ENCODE measurements around the gene NDRG4.

The NDRG4 gene

GRCh38 chr16:58503166-58503862 lies 3.4 kb downstream of the NDRG4 start:
- Mint-ChIP-seq H3K36me3 (ENCODE audit: low read depth) (no peaks in the 10 kb centered on the region), H3K4me1 (peaks cover 13% of the 10 kb centered on the region), H3K9me3 (no peaks in the 10 kb centered on the region), H3K27me3 (ENCODE audit: low read depth, poor library complexity) (peaks cover 14% of the 10 kb centered on the region), H3K4me3 (no peak overlapping the region), H3K27ac (no peak overlapping the region)
- DNase-seq: no peak
- TF ChIP-seq CTCF (IDR thresholded peaks at IDR 0.05): no peak

- no peak for TF ChIP-seq CTCF (IDR thresholded peaks at IDR 0.05)
- no peak overlapping the region for H3K27ac Mint-ChIP-seq
- DNase-seq: no peak
- H3K9me3 Mint-ChIP-seq: no peaks in the 10 kb centered on the region
- H3K4me1 Mint-ChIP-seq: peaks cover 13% of the 10 kb centered on the region
- H3K27me3 Mint-ChIP-seq (ENCODE audit: low read depth, poor library complexity): peaks cover 14% of the 10 kb centered on the region
- no peaks in the 10 kb centered on the region for H3K36me3 Mint-ChIP-seq (ENCODE audit: low read depth)
- H3K4me3 Mint-ChIP-seq: no peak overlapping the region
Measured at GRCh38 chr16:58503863-58504688, 4.1 kb downstream of the NDRG4 start.

- H3K9me3 Mint-ChIP-seq: no peaks in the 10 kb centered on the region
- peaks cover 11% of the 10 kb centered on the region for H3K27me3 Mint-ChIP-seq (ENCODE audit: low read depth, poor library complexity)
- H3K27ac Mint-ChIP-seq: no peak overlapping the region
- no peak for TF ChIP-seq CTCF (IDR thresholded peaks at IDR 0.05)
- H3K4me3 Mint-ChIP-seq: no peak overlapping the region
- H3K36me3 Mint-ChIP-seq (ENCODE audit: low read depth): no peaks in the 10 kb centered on the region
- no peak for DNase-seq
- H3K4me1 Mint-ChIP-seq: peaks cover 12% of the 10 kb centered on the region
Measured at GRCh38 chr16:58506241-58507194, 6.6 kb downstream of the NDRG4 start.

GRCh38 chr16:58507195-58507962 lies 7.4 kb downstream of the NDRG4 start:
- no peak for DNase-seq
- Mint-ChIP-seq H3K27me3 (ENCODE audit: low read depth, poor library complexity) (peaks cover 9% of the 10 kb centered on the region), H3K36me3 (ENCODE audit: low read depth) (no peaks in the 10 kb centered on the region), H3K4me1 (peaks cover 16% of the 10 kb centered on the region), H3K9me3 (no peaks in the 10 kb centered on the region), H3K27ac (no peak overlapping the region), H3K4me3 (no peak overlapping the region)
- TF ChIP-seq CTCF (IDR thresholded peaks at IDR 0.05): no peak

GRCh38 chr16:58507963-58508670 lies 8.2 kb downstream of the NDRG4 start:
- no peaks in the 10 kb centered on the region for H3K9me3 Mint-ChIP-seq
- no peak overlapping the region for H3K27ac Mint-ChIP-seq
- no peaks in the 10 kb centered on the region for H3K36me3 Mint-ChIP-seq (ENCODE audit: low read depth)
- H3K4me1 Mint-ChIP-seq: peaks cover 19% of the 10 kb centered on the region
- no peak for DNase-seq
- H3K4me3 Mint-ChIP-seq: no peak overlapping the region
- peaks cover 4% of the 10 kb centered on the region for H3K27me3 Mint-ChIP-seq (ENCODE audit: low read depth, poor library complexity)
- no peak for TF ChIP-seq CTCF (IDR thresholded peaks at IDR 0.05)
